HCT116 (cell line): ENCODE data around the gene TSPAN15. TPM values are rescaled to one million over a fixed set of nuclear protein-coding genes. Genes with fewer than 3 reads are reported as not detected.

Source experiments
- ATAC-seq: fragments of 200-7000 bp; cut with Tn5 transposase; 2 replicates; pipeline ENCODE4 v1.9.1; 2020; ENCODE audit warnings: mild to moderate bottlenecking, moderate library complexity
- BruUV-seq: library from RNA; stranded (reverse); fragments of 400-500 nt; replicated peaks from 2 replicates; lab custom pipeline; 2021; lab: Mats Ljungman, UMichigan
- CTCF ChIA-PET: fragments of 300-600 bp; sonication (Branson Sonifier 250); formaldehyde crosslinking; loops from one replicate; lab custom pipeline; 2021; ENCODE audit warnings: antibody characterized with exemption; lab: Charles Lee
- POLR2A ChIA-PET: fragments of 300-600, 350-600 bp; sonication (Branson Sonifier 250); formaldehyde crosslinking; loops from one replicate; lab custom pipeline; 2021; ENCODE audit warnings: antibody characterized with exemption; lab: Charles Lee
- RAD21 ChIA-PET, 2 experiments: fragments of 300-600 bp; sonication (Branson Sonifier 250); formaldehyde crosslinking; loops; one replicate each; lab custom pipeline; 2023; ENCODE audit warnings: low total read pairs in 2 of 2; ENCODE audit not compliant: uncharacterized antibody in 2 of 2, unreplicated experiment in 2 of 2, low non-redundant PET in 1 of 2; lab: Charles Lee
- DNase-seq: peaks from one replicate; pipeline ENCODE4 v3.0.0-alpha.2; 2010; ENCODE audit warnings: low read depth, low spot score
- H2AFZ ChIP-seq: fragments of 200-600 bp; shearing (Covaris generic), sonication (generic); 2 replicates; pipeline ENCODE4 v1.6.1; 2017; ENCODE audit warnings: low read depth, mixed run types, mixed read lengths, antibody characterized with exemption, low read length; ENCODE audit not compliant: poor library complexity, severe bottlenecking
- H3K27ac ChIP-seq: 2 replicates; pipeline ENCODE4 v1.5.1; 2012; ENCODE audit warnings: low read depth, low read length
- H3K27me3 ChIP-seq: fragments of 200-600 bp; sonication (generic); 2 replicates; pipeline ENCODE4 v1.6.1; 2016; ENCODE audit warnings: mixed run types, low read length, mixed read lengths; ENCODE audit not compliant: insufficient read depth
- H3K36me3 ChIP-seq, 2 experiments: fragments of 200-500 bp in 1 of 2; fragments of 200-600 bp in 1 of 2; sonication (Bioruptor generic) in 1 of 2; sonication (generic) in 1 of 2; 2 replicates each; pipeline versions ENCODE4 v1.5.1 to v1.6.1; 2014 to 2016; ENCODE audit warnings: low read length in 2 of 2, inconsistent platforms in 1 of 2, mixed read lengths in 1 of 2, mixed run types in 1 of 2; ENCODE audit not compliant: insufficient read depth in 2 of 2, control insufficient read depth in 1 of 2
- H3K4me1 ChIP-seq, 2 experiments: fragments of 200-600 bp in 1 of 2; sonication (generic) in 1 of 2; 2 replicates each; pipeline versions ENCODE4 v1.5.1 to v1.6.1; 2012 to 2017; ENCODE audit warnings: low read length in 2 of 2, inconsistent platforms in 1 of 2, mild to moderate bottlenecking in 1 of 2, mixed read lengths in 1 of 2, mixed run types in 1 of 2, moderate library complexity in 1 of 2; ENCODE audit not compliant: insufficient read depth in 2 of 2, control insufficient read depth in 1 of 2
- H3K4me2 ChIP-seq: fragments of 200-600 bp; sonication (generic); 2 replicates; pipeline ENCODE4 v1.6.1; 2017; ENCODE audit warnings: mixed run types, low read length, mixed read lengths
- H3K4me3 ChIP-seq, 2 experiments: fragments of 200-600 bp in 1 of 2; sonication (generic) in 1 of 2; replicated peaks in 1 of 2; 2 replicates each; pipeline ENCODE4 v1.5.1; 2011 to 2016; ENCODE audit warnings: low read length in 2 of 2, control low read depth in 1 of 2, low read depth in 1 of 2, mild to moderate bottlenecking in 1 of 2, mixed read lengths in 1 of 2, mixed run types in 1 of 2
- H3K79me2 ChIP-seq: fragments of 200-600 bp; sonication (generic); 2 replicates; pipeline ENCODE4 v1.6.1; 2017; ENCODE audit warnings: mild to moderate bottlenecking, mixed run types, low read length, moderate library complexity, mixed read lengths; ENCODE audit not compliant: insufficient read depth
- H3K9ac ChIP-seq: fragments of 200-600 bp; sonication (generic); 2 replicates; pipeline ENCODE4 v1.6.1; 2016; ENCODE audit warnings: low read length, mixed read lengths
- H3K9me2 ChIP-seq: fragments of 200-600 bp; sonication (generic), shearing (Covaris generic); 2 replicates; pipeline ENCODE4 v1.6.1; 2017; ENCODE audit warnings: mixed run types, mild to moderate bottlenecking, moderate library complexity; ENCODE audit not compliant: insufficient read depth
- H3K9me3 ChIP-seq, 2 experiments: fragments of 200-500 bp in 1 of 2; fragments of 200-600 bp in 1 of 2; sonication (Bioruptor generic) in 1 of 2; sonication (generic) in 1 of 2; 2 replicates each; pipeline ENCODE4 v1.6.1; 2014 to 2017; ENCODE audit warnings: low read length in 2 of 2, mixed read lengths in 2 of 2, inconsistent platforms in 1 of 2, low read depth in 1 of 2, mild to moderate bottlenecking in 1 of 2, mixed run types in 1 of 2, moderate library complexity in 1 of 2; ENCODE audit not compliant: control insufficient read depth in 1 of 2, insufficient read depth in 1 of 2
- H4K20me1 ChIP-seq: fragments of 200-600 bp; sonication (generic), shearing (Covaris generic); 2 replicates; pipeline ENCODE4 v1.6.1; 2017; ENCODE audit warnings: mixed run types, mild to moderate bottlenecking, moderate library complexity; ENCODE audit not compliant: insufficient read depth
- ATF3 ChIP-seq: IDR thresholded peaks from 2 replicates; pipeline ENCODE4 v1.6.1; 2012
- CBX3 ChIP-seq: IDR thresholded peaks from 2 replicates; pipeline ENCODE4 v1.6.1; 2012; ENCODE audit warnings: low read depth
- CEBPB ChIP-seq: IDR thresholded peaks from 2 replicates; pipeline ENCODE4 v1.6.1; 2012; ENCODE audit warnings: low read depth
- CTCF ChIP-seq, 3 experiments: fragments of 200-600 bp in 1 of 3; sonication (generic) in 1 of 3; IDR thresholded peaks in 2 of 3; conservative IDR thresholded peaks in 1 of 3; 2 replicates each; pipeline ENCODE4 v1.5.1; 2012 to 2017; ENCODE audit warnings: low read depth in 2 of 3, low read length in 2 of 3, antibody characterized with exemption in 1 of 3, borderline replicate concordance in 1 of 3, control low read depth in 1 of 3, mild to moderate bottlenecking in 1 of 3, mixed read lengths in 1 of 3, mixed run types in 1 of 3, moderate library complexity in 1 of 3; ENCODE audit not compliant: insufficient read depth in 1 of 3
- ELF1 ChIP-seq: IDR thresholded peaks from 2 replicates; pipeline ENCODE4 v1.6.1; 2012; ENCODE audit warnings: low read depth, borderline replicate concordance
- EZH2phosphoT487 ChIP-seq: fragments of 200-600 bp; IDR thresholded peaks from 2 replicates; pipeline ENCODE4 v1.6.1; 2018; ENCODE audit warnings: antibody characterized with exemption, borderline replicate concordance
- FOSL1 ChIP-seq: IDR thresholded peaks from 2 replicates; pipeline ENCODE4 v1.6.1; 2012; ENCODE audit warnings: low read depth
- JUND ChIP-seq: IDR thresholded peaks from 2 replicates; pipeline ENCODE4 v1.6.1; 2012
- MAX ChIP-seq: IDR thresholded peaks from 2 replicates; pipeline ENCODE4 v1.6.1; 2012
- POLR2A ChIP-seq: IDR thresholded peaks from 2 replicates; pipeline ENCODE4 v1.7.0; 2011; ENCODE audit warnings: borderline replicate concordance; ENCODE audit not compliant: insufficient read depth, insufficient read length; ENCODE audit errors: extremely low read depth
- RAD21 ChIP-seq: IDR thresholded peaks from 2 replicates; pipeline ENCODE4 v1.6.1; 2012; ENCODE audit warnings: low read depth, mild to moderate bottlenecking
- SIN3A ChIP-seq: IDR thresholded peaks from 2 replicates; pipeline ENCODE4 v1.6.1; 2012; ENCODE audit warnings: low read depth
- SP1 ChIP-seq: IDR thresholded peaks from 2 replicates; pipeline ENCODE4 v1.6.1; 2012; ENCODE audit warnings: low read depth
- SRF ChIP-seq: IDR thresholded peaks from 2 replicates; pipeline ENCODE4 v1.6.1; 2012; ENCODE audit warnings: low read depth
- TCF7L2 ChIP-seq: IDR thresholded peaks from 2 replicates; pipeline ENCODE4 v1.7.0; 2011; ENCODE audit warnings: borderline replicate concordance, inconsistent platforms; ENCODE audit not compliant: insufficient read depth, insufficient read length; ENCODE audit errors: extremely low read depth
- YY1 ChIP-seq: IDR thresholded peaks from 2 replicates; pipeline ENCODE4 v1.6.1; 2011; ENCODE audit warnings: low read length, low read depth, moderate library complexity, mild to moderate bottlenecking; ENCODE audit not compliant: insufficient replicate concordance; ENCODE audit errors: extremely low read depth
- ZBTB33 ChIP-seq: IDR thresholded peaks from 2 replicates; pipeline ENCODE4 v1.6.1; 2011; ENCODE audit warnings: mild to moderate bottlenecking, low read length, moderate library complexity; ENCODE audit not compliant: insufficient replicate concordance; ENCODE audit errors: extremely low read depth
- ZFX ChIP-seq: fragments of 450-650 bp; IDR thresholded peaks from 2 replicates; pipeline ENCODE4 v1.6.1; 2017
- ZNF274 ChIP-seq: fragments of 200-500 bp; sonication (Bioruptor generic); IDR thresholded peaks from 2 replicates; pipeline ENCODE4 v1.6.1; 2014; ENCODE audit warnings: mild to moderate bottlenecking, low read depth, low read length, inconsistent platforms
- intact Hi-C: fragments of 100-400 bp; cut with micrococcal nuclease; formaldehyde crosslinking; loops from 2 replicates; pipeline ENCODE4 v1.10.0; 2022
- total RNA-seq: library from RNA; stranded (reverse); gene quantifications from one replicate; pipeline ENCODE4 v1.2.1, GENCODE V29; 2021; ENCODE audit not compliant: unreplicated experiment
- TF ChIP-seq, protein P1 (sequence below): IDR thresholded peaks from 2 replicates; pipeline ENCODE4 v1.6.1; 2012; ENCODE audit warnings: low read depth

Gene TSPAN15
- total RNA-seq, 1 experiment from 2014 or later = 16.0 TPM

DNA sequence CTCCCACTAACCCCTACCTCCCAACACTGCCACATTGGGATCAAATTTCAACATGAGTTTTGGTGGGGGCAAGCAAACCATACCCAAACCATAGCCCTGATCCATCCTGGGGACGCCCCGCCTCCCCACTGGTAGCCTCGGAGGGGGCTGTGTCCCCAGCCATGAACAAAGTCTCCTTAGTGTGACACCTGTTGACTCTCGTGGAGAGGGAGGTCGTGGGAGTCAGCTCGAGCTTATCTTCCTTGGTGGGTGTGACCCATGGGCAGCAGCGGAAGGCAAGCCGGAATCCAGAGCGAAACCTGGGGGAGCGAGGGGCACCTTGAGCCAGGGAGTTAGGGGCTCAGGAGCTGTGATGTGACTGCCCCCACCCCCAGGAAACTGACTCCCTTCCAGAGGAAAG is 46.5 kb upstream of the TSPAN15 start:
- CTCF ChIA-PET = interaction anchor here (1.1 to 4.4 kb wide), 2 partner anchors 14 to 102 kb away, joined by 3 to 46 read pairs; no protein-coding TSS in a partner anchor
- H3K9me2 ChIP-seq = no peaks in the 10 kb centered on the region
- DNase-seq = no peak
- TF ChIP-seq ATF3 (no peak), CTCF (IDR thresholded peaks at IDR 0.05 in 2 of 3, conservative IDR thresholded peaks at IDR 0.05 in 1 of 3; ENCODE audit: borderline replicate concordance in 1 of 3, insufficient read depth in 1 of 3, low read depth in 2 of 3, low read length in 2 of 3) (no peak), FOSL1 (no peak), ZFX (no peak), RAD21 (no peak), SRF (no peak), ELF1 (no peak), SIN3A (no peak), MAX (no peak), EZH2phosphoT487 (no peak), JUND (no peak), CEBPB (no peak), SP1 (no peak), ZNF274 (no peak), POLR2A (no peak), YY1 (no peak), CBX3 (no peak), TCF7L2 (no peak), ZBTB33 (no peak)
- TF ChIP-seq, protein P1, sequence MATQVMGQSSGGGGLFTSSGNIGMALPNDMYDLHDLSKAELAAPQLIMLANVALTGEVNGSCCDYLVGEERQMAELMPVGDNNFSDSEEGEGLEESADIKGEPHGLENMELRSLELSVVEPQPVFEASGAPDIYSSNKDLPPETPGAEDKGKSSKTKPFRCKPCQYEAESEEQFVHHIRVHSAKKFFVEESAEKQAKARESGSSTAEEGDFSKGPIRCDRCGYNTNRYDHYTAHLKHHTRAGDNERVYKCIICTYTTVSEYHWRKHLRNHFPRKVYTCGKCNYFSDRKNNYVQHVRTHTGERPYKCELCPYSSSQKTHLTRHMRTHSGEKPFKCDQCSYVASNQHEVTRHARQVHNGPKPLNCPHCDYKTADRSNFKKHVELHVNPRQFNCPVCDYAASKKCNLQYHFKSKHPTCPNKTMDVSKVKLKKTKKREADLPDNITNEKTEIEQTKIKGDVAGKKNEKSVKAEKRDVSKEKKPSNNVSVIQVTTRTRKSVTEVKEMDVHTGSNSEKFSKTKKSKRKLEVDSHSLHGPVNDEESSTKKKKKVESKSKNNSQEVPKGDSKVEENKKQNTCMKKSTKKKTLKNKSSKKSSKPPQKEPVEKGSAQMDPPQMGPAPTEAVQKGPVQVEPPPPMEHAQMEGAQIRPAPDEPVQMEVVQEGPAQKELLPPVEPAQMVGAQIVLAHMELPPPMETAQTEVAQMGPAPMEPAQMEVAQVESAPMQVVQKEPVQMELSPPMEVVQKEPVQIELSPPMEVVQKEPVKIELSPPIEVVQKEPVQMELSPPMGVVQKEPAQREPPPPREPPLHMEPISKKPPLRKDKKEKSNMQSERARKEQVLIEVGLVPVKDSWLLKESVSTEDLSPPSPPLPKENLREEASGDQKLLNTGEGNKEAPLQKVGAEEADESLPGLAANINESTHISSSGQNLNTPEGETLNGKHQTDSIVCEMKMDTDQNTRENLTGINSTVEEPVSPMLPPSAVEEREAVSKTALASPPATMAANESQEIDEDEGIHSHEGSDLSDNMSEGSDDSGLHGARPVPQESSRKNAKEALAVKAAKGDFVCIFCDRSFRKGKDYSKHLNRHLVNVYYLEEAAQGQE = no peak
- TF ChIP-seq, all 23 proteins: peak for 0
- H3K4me2 ChIP-seq = no peak overlapping the region
- no peaks in the 10 kb centered on the region for H3K79me2 ChIP-seq
- BruUV-seq = no TSS peak
- H3K4me1 ChIP-seq = peaks cover 9 to 16% of the 10 kb centered on the region in 2 experiments
- ChIA-PET POLR2A (no interaction called here), RAD21 (no interaction called here)
- no peaks in the 10 kb centered on the region for H3K9me3 ChIP-seq
- H2AFZ ChIP-seq = no peak overlapping the region
- no peak overlapping the region for H3K27ac ChIP-seq
- no peaks in the 10 kb centered on the region for H3K36me3 ChIP-seq
- intact Hi-C loops = no loop called here
- no peaks in the 10 kb centered on the region for H4K20me1 ChIP-seq
- no peak overlapping the region for H3K4me3 ChIP-seq
- no peak overlapping the region for H3K9ac ChIP-seq
- no peaks in the 10 kb centered on the region for H3K27me3 ChIP-seq
- no peak for ATAC-seq
